SJSA1 (cell line): Measurements from ENCODE around the gene MFSD1. TPM values are rescaled to one million over a fixed set of nuclear protein-coding genes. Genes with fewer than 3 reads are reported as not detected.

Experiments
- DNase-seq, 2 experiments: peaks; one replicate each; pipeline ENCODE4 v3.0.0-alpha.2; 2015 to 2020; ENCODE audit warnings: low spot score in 2 of 2, low read depth in 1 of 2
- H3K27ac ChIP-seq: fragments of 250-450 bp; sonication (Bioruptor Pico); 2 replicates; pipeline ENCODE4 v1.5.1; 2020; ENCODE audit warnings: mild to moderate bottlenecking, moderate library complexity
- H3K27me3 ChIP-seq: fragments of 250-450 bp; sonication (Bioruptor Pico); replicated peaks from 2 replicates; pipeline ENCODE4 v1.5.1; 2020; ENCODE audit warnings: mild to moderate bottlenecking, moderate library complexity
- H3K36me3 ChIP-seq: fragments of 250-450 bp; sonication (Bioruptor Pico); 2 replicates; pipeline ENCODE4 v1.5.1; 2020; ENCODE audit warnings: mild to moderate bottlenecking
- H3K4me1 ChIP-seq: fragments of 250-450 bp; sonication (Bioruptor Pico); replicated peaks from 2 replicates; pipeline ENCODE4 v1.6.1; 2021; ENCODE audit warnings: mild to moderate bottlenecking
- H3K4me3 ChIP-seq: fragments of 250-450 bp; sonication (Bioruptor Pico); 2 replicates; pipeline ENCODE4 v1.5.1; 2020; ENCODE audit warnings: mild to moderate bottlenecking
- H3K9me3 ChIP-seq: fragments of 250-450 bp; sonication (Bioruptor Pico); replicated peaks from 2 replicates; pipeline ENCODE4 v1.5.1; 2020; ENCODE audit warnings: mild to moderate bottlenecking
- total RNA-seq: library from RNA; depleted of rRNA; stranded (reverse); fragments of >200 nt; shearing (Covaris generic); gene quantifications from 2 replicates; pipeline ENCODE4 v1.2.3, GENCODE V29; 2014

Gene MFSD1
- total RNA-seq, 1 experiment from 2014 or later: 55.9 TPM

DNA sequence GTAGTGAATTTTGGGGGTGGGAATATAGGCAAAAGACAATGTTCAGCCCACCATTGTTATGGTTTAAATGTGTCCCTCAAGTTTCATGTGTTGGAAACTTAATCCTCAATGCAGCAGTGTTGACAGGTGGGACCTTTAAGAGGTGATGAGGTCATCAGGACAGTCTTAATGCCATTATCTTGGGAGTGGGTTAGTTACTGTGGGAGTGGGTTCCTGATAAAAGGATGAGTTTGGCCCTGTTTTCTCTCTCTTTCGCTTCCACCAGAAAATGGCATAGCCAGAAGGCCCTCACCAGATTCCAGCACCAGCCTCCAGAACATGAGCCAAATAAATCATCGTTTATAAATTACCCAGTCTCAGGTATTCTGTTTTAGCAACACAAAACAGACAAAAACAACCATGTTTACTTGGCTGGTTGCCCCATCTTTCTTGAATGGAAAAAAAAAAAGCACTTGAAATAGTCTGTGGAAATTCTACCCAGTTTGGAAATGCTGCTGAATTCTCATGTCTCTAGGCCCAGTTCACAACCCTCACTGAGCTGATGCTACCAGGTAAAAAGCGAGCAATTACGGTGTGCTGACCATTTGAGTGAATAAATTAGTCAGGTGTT is 31.0 kb upstream of the MFSD1 start:
- H3K27me3 ChIP-seq: no peaks in the 10 kb centered on the region
- H3K27ac ChIP-seq: peak overlapping the region; percentile 90
- H3K9me3 ChIP-seq: no peaks in the 10 kb centered on the region
- DNase-seq: no peak
- no peaks in the 10 kb centered on the region for H3K36me3 ChIP-seq
- peaks cover 32% of the 10 kb centered on the region for H3K4me1 ChIP-seq
- no peak overlapping the region for H3K4me3 ChIP-seq

DNA sequence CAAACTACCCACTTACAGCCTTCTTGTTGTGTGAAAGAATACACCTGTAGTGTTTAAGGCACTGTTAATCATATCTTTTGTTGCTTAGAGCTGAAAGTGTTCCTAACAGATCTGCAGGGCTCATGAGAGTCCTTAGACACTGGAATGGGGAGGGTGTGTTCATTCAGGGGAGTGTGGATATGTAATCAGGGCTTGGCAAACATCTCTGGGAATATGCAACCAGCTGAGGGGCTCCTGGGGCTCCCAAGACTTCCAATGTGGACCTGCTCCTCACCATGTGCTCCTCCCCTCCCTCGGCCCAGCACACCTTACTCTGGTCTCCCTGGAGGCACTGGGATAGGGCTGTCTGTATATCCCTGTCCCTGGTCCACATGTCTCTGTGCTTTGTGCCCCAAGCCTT is 30.3 kb upstream of the MFSD1 start:
- no peak for DNase-seq
- H3K4me1 ChIP-seq: peaks cover 36% of the 10 kb centered on the region
- no peaks in the 10 kb centered on the region for H3K9me3 ChIP-seq
- H3K36me3 ChIP-seq: no peaks in the 10 kb centered on the region
- H3K4me3 ChIP-seq: no peak overlapping the region
- H3K27ac ChIP-seq: no peak overlapping the region
- no peaks in the 10 kb centered on the region for H3K27me3 ChIP-seq

DNA sequence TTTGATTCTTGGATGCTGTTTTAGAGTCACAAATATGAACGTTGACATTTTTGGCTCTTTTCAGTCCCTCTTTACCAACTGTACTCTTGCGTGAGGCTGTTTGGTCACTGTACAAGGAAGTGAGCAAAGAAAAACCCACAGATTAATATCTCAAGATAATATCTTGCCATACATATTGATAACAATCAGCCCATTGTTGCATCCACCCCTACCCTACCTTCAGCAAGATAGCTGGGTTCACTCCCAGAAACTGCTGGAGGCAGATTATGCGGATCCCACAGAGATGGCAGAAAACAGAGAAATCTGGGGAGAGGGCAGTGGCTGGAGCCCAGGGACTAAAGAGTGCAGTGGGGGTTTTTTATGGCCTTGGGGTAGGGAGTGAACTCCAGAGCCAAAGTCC is 29.9 kb upstream of the MFSD1 start:
- H3K27ac ChIP-seq: no peak overlapping the region
- no peak for DNase-seq
- no peaks in the 10 kb centered on the region for H3K36me3 ChIP-seq
- peaks cover 36% of the 10 kb centered on the region for H3K4me1 ChIP-seq
- H3K27me3 ChIP-seq: no peaks in the 10 kb centered on the region
- H3K4me3 ChIP-seq: no peak overlapping the region
- no peaks in the 10 kb centered on the region for H3K9me3 ChIP-seq

DNA sequence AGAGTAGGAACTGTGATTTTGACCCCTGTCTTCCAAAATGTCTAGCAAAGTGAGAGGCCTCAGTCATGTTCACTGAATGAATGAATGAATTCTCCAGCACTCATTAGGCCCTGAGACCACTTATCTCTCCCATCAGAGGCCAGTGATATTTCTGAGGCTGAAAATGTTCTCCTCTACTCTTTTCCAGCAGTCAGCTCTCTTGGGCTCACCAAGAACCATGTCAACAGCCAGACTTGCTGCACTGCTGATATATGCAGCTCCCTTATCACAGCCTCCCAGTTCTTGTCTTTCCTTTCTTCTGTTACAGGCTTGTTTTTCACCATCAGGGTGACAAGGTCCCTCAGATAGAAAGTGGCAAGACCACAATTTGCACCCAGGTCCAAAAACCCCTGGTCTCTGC is 28.7 kb upstream of the MFSD1 start:
- no peak for DNase-seq
- no peaks in the 10 kb centered on the region for H3K36me3 ChIP-seq
- no peak overlapping the region for H3K27ac ChIP-seq
- peaks cover 43% of the 10 kb centered on the region for H3K4me1 ChIP-seq
- H3K9me3 ChIP-seq: no peaks in the 10 kb centered on the region
- no peak overlapping the region for H3K4me3 ChIP-seq
- H3K27me3 ChIP-seq: no peaks in the 10 kb centered on the region

DNA sequence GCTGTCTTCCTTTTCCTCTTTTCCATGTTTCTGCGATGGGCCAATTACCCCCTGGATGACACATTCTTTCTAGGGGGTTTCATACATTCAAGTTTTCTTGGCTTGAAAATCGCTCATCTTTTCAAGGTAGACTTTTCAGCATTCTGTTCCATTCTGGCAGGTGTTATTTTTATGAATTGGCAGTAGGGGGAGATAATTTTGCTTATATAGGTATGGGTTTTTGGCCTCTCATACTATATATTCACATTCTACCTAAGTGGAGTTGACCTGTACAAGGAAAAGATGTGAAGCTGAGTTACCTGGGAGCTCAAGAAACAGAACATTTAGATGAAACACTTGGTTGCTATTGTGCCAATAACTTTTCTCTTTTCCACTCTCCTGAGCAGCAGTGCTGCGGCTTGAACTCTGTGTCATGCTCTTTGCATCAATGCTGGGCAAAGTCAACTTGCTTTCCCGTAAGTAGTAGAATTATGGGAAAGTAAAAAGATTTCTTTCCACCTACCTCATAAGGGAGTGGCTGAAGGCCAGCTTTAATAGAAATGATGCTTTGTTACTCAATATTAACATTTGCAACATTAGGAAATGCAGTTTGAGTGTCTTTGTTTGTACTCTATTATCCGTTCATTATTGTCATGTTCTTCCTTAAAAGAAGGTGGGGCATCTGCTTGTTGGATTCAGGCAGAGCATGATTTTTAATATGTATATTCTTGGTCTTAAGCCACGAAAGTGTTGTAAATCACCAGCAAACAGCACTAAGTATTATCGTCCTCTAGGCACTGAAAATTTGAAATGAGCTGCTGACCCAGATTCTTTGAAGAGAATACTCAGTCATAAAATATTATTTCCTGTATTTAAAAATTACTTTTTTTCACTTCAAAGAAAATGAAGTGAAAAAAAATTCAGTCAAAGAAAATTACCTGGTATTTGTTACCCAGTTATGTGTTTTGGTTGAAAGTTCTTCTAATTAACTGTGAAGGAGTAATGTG is 27.7 kb upstream of the MFSD1 start:
- H3K27ac ChIP-seq: no peak overlapping the region

DNA sequence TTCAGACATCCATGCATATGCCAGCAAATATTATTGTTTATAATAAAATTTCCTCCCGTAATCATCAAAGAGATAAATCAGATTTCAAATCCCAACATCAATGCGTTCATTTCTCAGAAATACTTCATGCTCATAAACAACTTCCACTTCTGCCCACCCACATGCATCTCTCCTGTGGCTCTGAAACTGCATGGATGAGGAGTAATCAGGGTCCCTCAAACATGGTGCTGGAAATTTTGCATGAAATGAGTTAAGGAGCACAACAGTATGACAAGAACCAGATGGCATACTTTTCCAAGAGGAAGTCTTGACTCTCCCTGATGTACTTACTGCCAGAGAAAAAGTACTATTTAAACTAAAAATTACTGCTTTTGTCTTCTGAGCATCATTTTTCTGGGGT is 26.9 kb upstream of the MFSD1 start:
- Histone ChIP-seq H3K27me3 (no peaks in the 10 kb centered on the region), H3K4me1 (peaks cover 34% of the 10 kb centered on the region), H3K9me3 (no peaks in the 10 kb centered on the region), H3K4me3 (no peak overlapping the region), H3K27ac (no peak overlapping the region), H3K36me3 (no peaks in the 10 kb centered on the region)
- DNase-seq: no peak

More for the DNA sequence above, 27.7 kb upstream of the MFSD1 start:
- peaks cover 40% of the 10 kb centered on the region for H3K4me1 ChIP-seq
- no peaks in the 10 kb centered on the region for H3K27me3 ChIP-seq
- H3K4me3 ChIP-seq: no peak overlapping the region
- DNase-seq: no peak
- no peaks in the 10 kb centered on the region for H3K9me3 ChIP-seq
- H3K36me3 ChIP-seq: no peaks in the 10 kb centered on the region

DNA sequence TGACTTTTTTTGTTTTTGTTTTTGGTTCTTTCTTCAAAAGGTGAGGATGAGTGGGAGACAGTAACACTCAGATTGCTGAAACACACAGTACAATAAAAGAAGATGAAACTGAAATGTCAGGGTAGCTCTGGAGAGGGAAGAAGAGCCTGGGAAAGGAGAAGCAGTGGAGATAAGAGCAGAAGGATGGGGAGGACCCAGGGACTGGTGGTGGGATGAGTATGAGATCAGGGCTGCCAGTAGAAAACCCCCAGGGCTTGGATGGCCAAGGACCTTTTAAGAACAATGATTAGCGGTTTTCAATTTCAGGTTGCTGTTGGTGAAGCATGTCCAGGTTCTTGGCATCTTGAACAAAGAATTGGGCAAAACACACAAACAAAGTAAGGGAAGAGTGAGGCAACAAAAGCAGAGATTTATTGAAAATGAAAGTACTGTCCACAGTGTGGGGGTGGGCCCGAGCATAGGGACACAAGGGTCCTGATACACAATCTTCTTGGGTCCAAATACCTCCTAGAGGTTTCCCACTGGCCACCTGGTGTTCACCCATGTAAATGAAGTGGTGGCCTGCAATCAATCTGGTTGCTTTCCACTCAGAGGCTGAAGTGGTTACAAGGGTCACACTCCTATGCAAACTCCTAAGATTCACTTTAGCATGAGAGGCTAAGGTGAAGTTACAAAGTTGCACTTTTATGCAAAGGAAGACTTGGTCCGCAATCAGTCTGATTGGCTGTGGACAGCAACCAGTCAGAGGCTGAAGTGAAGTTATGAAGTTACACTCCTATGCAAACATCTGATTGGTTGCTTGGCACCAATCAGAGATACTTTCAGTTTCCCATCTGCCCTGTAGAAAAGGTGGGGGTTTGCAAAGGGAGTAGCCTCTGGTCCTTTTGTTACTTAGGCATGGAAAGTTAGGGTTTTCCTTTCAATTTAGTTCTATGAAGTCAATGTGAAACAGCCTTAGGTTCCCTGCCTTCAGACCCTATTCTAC is 26.1 kb upstream of the MFSD1 start:
- no peaks in the 10 kb centered on the region for H3K36me3 ChIP-seq
- DNase-seq: no peak
- H3K4me3 ChIP-seq: no peak overlapping the region
- no peaks in the 10 kb centered on the region for H3K9me3 ChIP-seq
- H3K27ac ChIP-seq: no peak overlapping the region
- H3K4me1 ChIP-seq: peaks cover 27% of the 10 kb centered on the region
- no peaks in the 10 kb centered on the region for H3K27me3 ChIP-seq

DNA sequence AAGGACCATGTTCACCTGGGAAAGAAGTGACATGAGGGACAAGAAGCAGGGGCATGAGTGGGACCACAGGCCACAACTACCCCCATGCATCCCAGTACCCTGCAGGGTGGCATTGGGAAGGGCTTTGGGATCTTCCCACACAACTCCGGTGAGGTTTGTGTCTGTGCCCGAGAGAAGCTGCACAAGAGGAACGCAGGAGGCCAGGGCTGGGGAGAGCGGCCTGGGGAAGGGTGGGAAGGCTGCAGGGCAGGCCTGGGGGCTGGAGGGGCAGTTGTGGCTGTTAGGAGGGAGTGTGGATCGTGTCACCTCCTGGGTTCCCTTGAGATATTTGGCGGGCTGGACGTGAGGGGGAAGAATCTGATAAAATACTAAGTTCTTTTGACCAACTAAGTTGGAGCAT is 25.3 kb upstream of the MFSD1 start:
- no peak overlapping the region for H3K4me3 ChIP-seq
- no peaks in the 10 kb centered on the region for H3K9me3 ChIP-seq
- no peaks in the 10 kb centered on the region for H3K27me3 ChIP-seq
- H3K27ac ChIP-seq: no peak overlapping the region
- H3K36me3 ChIP-seq: no peaks in the 10 kb centered on the region
- DNase-seq: no peak
- H3K4me1 ChIP-seq: peaks cover 28% of the 10 kb centered on the region

DNA sequence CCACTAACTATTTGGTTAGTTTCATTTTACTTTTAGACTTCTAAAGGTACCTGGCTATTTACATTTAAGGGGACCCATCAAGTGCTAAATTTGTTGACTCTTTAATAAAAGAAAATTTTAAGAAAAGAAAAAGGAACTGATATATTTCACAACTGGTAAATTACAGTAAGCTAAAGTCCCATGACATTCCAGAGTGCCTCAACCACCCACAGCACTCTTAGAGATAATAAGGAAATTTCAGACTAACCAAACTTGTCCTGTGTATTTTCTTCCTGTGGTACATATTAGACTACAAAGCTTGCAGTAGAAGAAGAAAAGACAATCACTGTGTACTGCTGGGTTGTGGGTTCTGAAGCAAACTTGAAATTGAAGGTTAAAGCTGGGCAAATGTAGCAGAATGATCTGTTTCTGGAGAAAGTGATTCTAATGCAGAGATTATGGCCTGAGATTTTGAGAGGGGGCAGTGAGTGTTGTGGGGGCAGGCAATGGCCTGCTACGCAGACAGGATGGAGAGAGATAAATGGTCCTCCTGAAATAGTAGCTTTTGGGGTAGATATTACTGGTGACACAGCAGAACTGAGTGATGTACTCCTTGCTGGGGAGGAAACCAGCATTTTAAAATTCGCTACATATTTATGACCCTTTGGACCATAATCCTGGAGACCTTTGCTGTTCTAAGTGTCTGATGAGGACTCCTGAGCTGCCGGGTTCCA is 24.5 kb upstream of the MFSD1 start:
- DNase-seq: no peak
- Histone ChIP-seq H3K27ac (no peak overlapping the region), H3K9me3 (no peaks in the 10 kb centered on the region)

DNA sequence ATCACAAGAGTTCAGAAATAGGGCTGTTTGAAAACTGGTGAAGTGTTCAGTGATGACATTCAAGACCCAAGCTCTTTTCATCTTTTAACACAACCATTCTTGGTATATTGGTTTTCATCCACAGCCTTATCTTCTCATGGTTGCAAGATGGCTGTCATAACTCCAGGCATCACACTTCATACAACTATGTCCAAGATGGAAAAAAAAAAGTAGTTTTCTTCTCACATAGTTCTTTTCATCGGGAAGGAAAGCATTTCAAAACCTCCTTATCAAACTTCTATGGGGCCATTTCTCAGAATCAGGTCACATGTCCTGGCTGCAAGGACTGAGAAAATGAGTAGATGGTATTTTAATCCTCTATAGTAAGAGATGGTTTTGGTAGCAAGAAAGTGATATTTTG is 21.1 kb upstream of the MFSD1 start:
- no peaks in the 10 kb centered on the region for H3K36me3 ChIP-seq
- no peak for DNase-seq
- peaks cover 47% of the 10 kb centered on the region for H3K4me1 ChIP-seq
- no peak overlapping the region for H3K4me3 ChIP-seq
- no peak overlapping the region for H3K27ac ChIP-seq
- no peaks in the 10 kb centered on the region for H3K27me3 ChIP-seq
- no peaks in the 10 kb centered on the region for H3K9me3 ChIP-seq

More for the DNA sequence above, 24.5 kb upstream of the MFSD1 start:
- Histone ChIP-seq H3K4me1 (peaks cover 36% of the 10 kb centered on the region), H3K4me3 (no peak overlapping the region), H3K27me3 (no peaks in the 10 kb centered on the region), H3K36me3 (no peaks in the 10 kb centered on the region)

DNA sequence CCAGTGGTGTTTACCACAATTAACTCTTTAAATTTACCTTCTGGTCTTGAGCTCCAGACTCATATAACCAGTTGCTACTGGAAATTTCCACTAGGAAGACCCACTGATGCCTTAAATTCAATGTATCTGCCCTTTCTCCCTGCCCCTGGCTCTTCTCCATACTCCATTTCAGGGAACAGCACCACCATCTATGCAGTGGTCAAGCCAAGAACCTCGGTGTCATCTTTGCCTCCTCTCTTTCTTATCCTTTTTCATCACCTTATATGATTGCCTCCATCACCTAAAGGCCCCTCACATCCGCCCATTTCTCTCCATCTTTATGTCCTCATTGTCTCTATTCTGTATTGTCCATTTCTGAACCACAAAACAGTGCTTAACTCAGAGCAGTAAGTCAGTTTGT is 20.7 kb upstream of the MFSD1 start:
- no peak overlapping the region for H3K27ac ChIP-seq
- peaks cover 42% of the 10 kb centered on the region for H3K4me1 ChIP-seq
- H3K36me3 ChIP-seq: no peaks in the 10 kb centered on the region
- H3K27me3 ChIP-seq: no peaks in the 10 kb centered on the region
- DNase-seq: no peak
- H3K4me3 ChIP-seq: no peak overlapping the region
- H3K9me3 ChIP-seq: no peaks in the 10 kb centered on the region

DNA sequence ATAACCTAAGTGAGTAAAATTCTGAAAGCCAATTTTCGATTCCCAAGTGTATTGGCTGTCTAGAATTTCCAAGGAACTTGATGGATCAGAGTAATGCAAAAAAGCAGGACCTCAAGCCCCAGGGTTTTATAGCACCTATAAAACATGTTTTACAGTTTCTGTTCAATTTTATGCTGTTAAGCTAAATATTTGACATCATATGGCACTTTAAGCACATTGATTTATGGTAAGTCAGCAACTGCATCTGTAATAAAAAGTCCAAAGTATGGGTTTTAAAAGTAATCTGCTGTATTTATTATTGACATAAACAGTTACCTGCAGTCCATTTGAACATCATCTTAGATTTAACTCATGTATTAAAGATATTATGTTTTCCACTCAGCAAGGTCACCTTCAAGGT is 20.0 kb upstream of the MFSD1 start:
- peaks cover 42% of the 10 kb centered on the region for H3K4me1 ChIP-seq
- H3K36me3 ChIP-seq: no peaks in the 10 kb centered on the region
- H3K27me3 ChIP-seq: no peaks in the 10 kb centered on the region
- no peak overlapping the region for H3K27ac ChIP-seq
- H3K4me3 ChIP-seq: no peak overlapping the region
- no peak for DNase-seq
- no peaks in the 10 kb centered on the region for H3K9me3 ChIP-seq
